ENCODE results near the gene RNU1-4.
"Not testable (repeated sequence)": the region's sequence is repeated elsewhere in the genome, so short reads cannot be mapped to it uniquely, and the experiment has no call there.

DNA sequence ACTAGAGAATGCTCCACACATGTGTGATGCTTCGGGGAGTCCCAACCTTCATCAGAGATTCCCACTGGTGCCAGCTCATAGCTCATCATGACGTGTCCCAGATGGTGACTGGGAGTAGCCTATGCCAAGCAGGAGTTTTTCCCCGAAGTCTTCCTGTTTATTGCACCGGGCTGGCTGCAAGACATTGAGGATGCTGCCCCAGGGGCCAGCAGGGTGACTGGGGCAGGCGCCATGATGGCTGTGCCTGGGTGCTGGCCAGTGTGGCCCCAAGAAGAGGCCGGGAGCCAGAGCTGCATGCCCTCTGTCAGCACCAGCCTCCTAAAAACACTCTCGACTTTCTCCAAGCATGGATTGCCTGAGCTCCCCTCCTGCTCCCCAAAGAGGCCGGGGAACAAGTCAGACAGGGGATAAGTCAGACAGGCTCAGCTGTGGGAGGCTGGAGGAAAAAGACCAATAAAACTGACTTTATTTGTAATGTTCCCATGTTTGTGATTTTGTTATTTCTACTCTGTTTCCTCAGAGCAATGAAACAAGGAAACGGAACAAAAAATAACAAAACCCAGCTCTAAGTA, 24.0 kb downstream of the RNU1-4 start:
- TF ChIP-seq POLR2AphosphoS5 (IDR thresholded peaks at IDR 0.05), result not testable (repeated sequence)
- TF ChIP-seq, protein P1, sequence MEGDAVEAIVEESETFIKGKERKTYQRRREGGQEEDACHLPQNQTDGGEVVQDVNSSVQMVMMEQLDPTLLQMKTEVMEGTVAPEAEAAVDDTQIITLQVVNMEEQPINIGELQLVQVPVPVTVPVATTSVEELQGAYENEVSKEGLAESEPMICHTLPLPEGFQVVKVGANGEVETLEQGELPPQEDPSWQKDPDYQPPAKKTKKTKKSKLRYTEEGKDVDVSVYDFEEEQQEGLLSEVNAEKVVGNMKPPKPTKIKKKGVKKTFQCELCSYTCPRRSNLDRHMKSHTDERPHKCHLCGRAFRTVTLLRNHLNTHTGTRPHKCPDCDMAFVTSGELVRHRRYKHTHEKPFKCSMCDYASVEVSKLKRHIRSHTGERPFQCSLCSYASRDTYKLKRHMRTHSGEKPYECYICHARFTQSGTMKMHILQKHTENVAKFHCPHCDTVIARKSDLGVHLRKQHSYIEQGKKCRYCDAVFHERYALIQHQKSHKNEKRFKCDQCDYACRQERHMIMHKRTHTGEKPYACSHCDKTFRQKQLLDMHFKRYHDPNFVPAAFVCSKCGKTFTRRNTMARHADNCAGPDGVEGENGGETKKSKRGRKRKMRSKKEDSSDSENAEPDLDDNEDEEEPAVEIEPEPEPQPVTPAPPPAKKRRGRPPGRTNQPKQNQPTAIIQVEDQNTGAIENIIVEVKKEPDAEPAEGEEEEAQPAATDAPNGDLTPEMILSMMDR (IDR thresholded peaks at IDR 0.05), result not testable (repeated sequence)
